GM10248 (cell line): ENCODE measurements around the gene CD276.

ENCODE experiments used
- CTCF ChIA-PET: fragments of 300-600 bp; sonication (Branson Sonifier 250); formaldehyde crosslinking; extraction: SDS; loops from one replicate; lab custom pipeline; 2021; ENCODE audit warnings: antibody characterized with exemption; lab: Yijun Ruan, JAX
- POLR2A ChIA-PET: fragments of 350-650 bp; sonication (Branson Sonifier 250); formaldehyde crosslinking; extraction: SDS; loops from one replicate; lab custom pipeline; 2020; ENCODE audit warnings: antibody characterized with exemption; lab: Yijun Ruan, JAX
- DNase-seq: peaks from one replicate; pipeline ENCODE4 v3.0.0; 2012; ENCODE audit errors: extremely low spot score
- CTCF ChIP-seq: IDR thresholded peaks from 2 replicates; pipeline ENCODE4 v1.5.1; 2012; ENCODE audit warnings: mild to moderate bottlenecking, low read depth; ENCODE audit errors: extremely low read depth, missing control alignments, control extremely low read depth

Gene CD276

GRCh38 chr15:73687351-73687750, 3.2 kb downstream of the CD276 start:
- CTCF ChIA-PET = interaction anchor here (0.8 to 15.1 kb wide), 4 partner anchors 10 to 51 kb away, joined by 3 to 392 read pairs (median 16); no protein-coding TSS in a partner anchor
- POLR2A ChIA-PET = no interaction called here
- DNase-seq = no peak
- TF ChIP-seq CTCF = no peak

GRCh38 chr15:73688455-73688854, 4.3 kb downstream of the CD276 start:
- CTCF ChIA-PET = interaction anchor here (1.6 to 15.1 kb wide), 2 partner anchors 11 kb away, joined by 12 to 392 read pairs; no protein-coding TSS in a partner anchor
- POLR2A ChIA-PET = no interaction called here
- TF ChIP-seq CTCF = no peak
- no peak for DNase-seq

- ChIA-PET CTCF (interaction anchor here (0.8 to 18.3 kb wide), 6 partner anchors 9 to 385 kb away, joined by 3 to 392 read pairs (median 4); partner anchors contain the start of gene CD276), POLR2A (no interaction called here)
- TF ChIP-seq CTCF = no peak
- no peak for DNase-seq
Measured at GRCh38 chr15:73691396-73691795, 7.2 kb downstream of the CD276 start.

- ChIA-PET CTCF (interaction anchor here (1.2 to 18.3 kb wide), 4 partner anchors 10 to 59 kb away, joined by 3 to 392 read pairs (median 55); partner anchors contain the start of gene CD276), POLR2A (no interaction called here)
- no peak for TF ChIP-seq CTCF
- no peak for DNase-seq
Measured at GRCh38 chr15:73694419-73694818, 10.2 kb downstream of the CD276 start.

GRCh38 chr15:73695773-73696640, 11.8 kb downstream of the CD276 start:
- no peak for TF ChIP-seq CTCF
- no peak for DNase-seq
- CTCF ChIA-PET = interaction anchor here (1.2 to 18.3 kb wide), 4 partner anchors 9 to 61 kb away, joined by 3 to 392 read pairs (median 56); partner anchors contain the start of gene CD276
- POLR2A ChIA-PET = no interaction called here

- TF ChIP-seq CTCF = no peak
- CTCF ChIA-PET = interaction anchor here (1.3 to 18.3 kb wide), 3 partner anchors 9 to 61 kb away, joined by 7 to 392 read pairs (median 105); partner anchors contain the start of gene CD276
- POLR2A ChIA-PET = no interaction called here
- no peak for DNase-seq
Measured at GRCh38 chr15:73696641-73697001, 12.4 kb downstream of the CD276 start.
